ENCODE results near the gene KCNIP4. TPM values are rescaled to one million over a fixed set of nuclear protein-coding genes. Genes with fewer than 3 reads are reported as not detected.

KCNIP4 gene
- total RNA-seq, 4 donors from 2014 or later, result 0.19 TPM; not detected in 3

GRCh38 chr4:21893136-21893535, 55.4 kb downstream of the KCNIP4 start:
- intact Hi-C loops (cut with DNase I), result no loop called here
- H3K4me1 ChIP-seq, result no peaks in the 10 kb centered on the region
- no peak overlapping the region for H3K27ac ChIP-seq
- DNase-seq, result no peak
- H3K36me3 ChIP-seq, result no peaks in the 10 kb centered on the region
- no peak overlapping the region for H3K4me3 ChIP-seq
- no peaks in the 10 kb centered on the region for H3K27me3 ChIP-seq
- no peak for TF ChIP-seq POLR2A (IDR thresholded peaks at IDR 0.05)
- no peak for TF ChIP-seq CTCF (IDR thresholded peaks at IDR 0.05)
- H3K9me3 ChIP-seq, result peaks cover 0 to 4% (median 3%) of the 10 kb centered on the region in 3 donors
- WGBS, 2 donors, result 52 to 63% methylated on average over 5 of the region's 5 CpGs

DNA sequence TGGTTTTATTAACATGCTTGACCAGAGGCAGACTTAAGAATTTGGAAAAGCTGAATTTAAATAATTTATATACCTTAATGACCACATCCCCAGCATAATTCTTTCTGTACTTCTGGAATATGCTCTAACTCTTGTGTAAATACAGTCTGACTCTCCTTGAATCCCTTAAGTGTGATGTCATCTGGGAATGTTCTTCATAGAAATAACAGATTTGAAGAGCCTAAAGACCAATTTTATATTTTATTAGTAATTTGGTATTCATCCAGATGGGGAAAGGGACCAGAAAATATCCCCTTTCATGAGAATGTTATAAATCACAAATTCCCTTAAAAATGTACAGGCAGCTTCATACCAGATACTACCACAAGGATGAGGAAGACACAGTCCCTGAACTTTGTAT, 58.3 kb downstream of the KCNIP4 start:
- TF ChIP-seq CTCF (IDR thresholded peaks at IDR 0.05) (no peak), POLR2A (IDR thresholded peaks at IDR 0.05) (no peak)
- DNase-seq, result no peak
- Histone ChIP-seq H3K27me3 (no peaks in the 10 kb centered on the region), H3K36me3 (no peaks in the 10 kb centered on the region), H3K27ac (no peak overlapping the region), H3K4me1 (no peaks in the 10 kb centered on the region), H3K4me3 (no peak overlapping the region), H3K9me3 (no peaks in the 10 kb centered on the region)
- intact Hi-C loops (cut with DNase I), result no loop called here

- Histone ChIP-seq H3K4me3 (no peak overlapping the region), H3K36me3 (no peaks in the 10 kb centered on the region), H3K4me1 (no peaks in the 10 kb centered on the region), H3K27ac (no peak overlapping the region), H3K27me3 (no peaks in the 10 kb centered on the region), H3K9me3 (no peaks in the 10 kb centered on the region)
- TF ChIP-seq CTCF (IDR thresholded peaks at IDR 0.05) (no peak), POLR2A (IDR thresholded peaks at IDR 0.05) (no peak)
- intact Hi-C loops (cut with DNase I), result no loop called here
- WGBS, 2 donors, result 54 to 61% methylated on average over 3 of the region's 3 CpGs
- no peak for DNase-seq
These were observed 60.2 kb downstream of the KCNIP4 start for GRCh38 chr4:21888195-21888976.

DNA sequence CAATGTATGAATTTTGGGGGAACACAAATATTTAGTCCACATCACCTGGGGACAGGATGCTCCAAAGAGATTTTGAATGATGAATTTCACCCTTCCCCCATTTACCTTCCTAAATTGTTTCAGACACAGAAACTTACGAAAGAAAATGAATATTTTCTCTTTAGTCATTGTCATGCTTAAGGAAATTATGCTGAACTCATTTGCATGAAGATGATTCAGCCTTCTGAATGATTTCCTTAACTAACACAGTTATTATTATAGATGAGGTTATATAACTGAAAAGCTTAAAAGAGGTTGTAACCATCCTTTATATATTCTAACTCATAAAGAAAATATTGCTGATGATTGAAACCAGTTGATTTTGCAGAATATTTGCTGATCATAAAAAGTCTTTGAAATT, 61.1 kb downstream of the KCNIP4 start:
- no peaks in the 10 kb centered on the region for H3K36me3 ChIP-seq
- no peaks in the 10 kb centered on the region for H3K4me1 ChIP-seq
- H3K27me3 ChIP-seq, result no peaks in the 10 kb centered on the region
- no peak overlapping the region for H3K27ac ChIP-seq
- H3K4me3 ChIP-seq, result no peak overlapping the region
- no peak for DNase-seq
- TF ChIP-seq CTCF (IDR thresholded peaks at IDR 0.05) (no peak), POLR2A (IDR thresholded peaks at IDR 0.05) (no peak)
- 54 to 57% methylated on average over 1 of the region's 1 CpG for WGBS, 2 donors
- no peaks in the 10 kb centered on the region for H3K9me3 ChIP-seq
- intact Hi-C loops (cut with DNase I), result no loop called here

GRCh38 chr4:21885770-21886169, 62.8 kb downstream of the KCNIP4 start:
- Histone ChIP-seq H3K27me3 (no peaks in the 10 kb centered on the region), H3K4me3 (no peak overlapping the region), H3K27ac (no peak overlapping the region), H3K9me3 (no peaks in the 10 kb centered on the region), H3K36me3 (no peaks in the 10 kb centered on the region), H3K4me1 (no peaks in the 10 kb centered on the region)
- intact Hi-C loops (cut with DNase I), result no loop called here
- 53 to 58% methylated on average over 5 of the region's 5 CpGs for WGBS, 2 donors
- TF ChIP-seq CTCF (IDR thresholded peaks at IDR 0.05), result no peak
- TF ChIP-seq POLR2A (IDR thresholded peaks at IDR 0.05), result no peak
- DNase-seq, result no peak
